ENCODE measurements around the gene PLPPR1.

The PLPPR1 gene

DNA sequence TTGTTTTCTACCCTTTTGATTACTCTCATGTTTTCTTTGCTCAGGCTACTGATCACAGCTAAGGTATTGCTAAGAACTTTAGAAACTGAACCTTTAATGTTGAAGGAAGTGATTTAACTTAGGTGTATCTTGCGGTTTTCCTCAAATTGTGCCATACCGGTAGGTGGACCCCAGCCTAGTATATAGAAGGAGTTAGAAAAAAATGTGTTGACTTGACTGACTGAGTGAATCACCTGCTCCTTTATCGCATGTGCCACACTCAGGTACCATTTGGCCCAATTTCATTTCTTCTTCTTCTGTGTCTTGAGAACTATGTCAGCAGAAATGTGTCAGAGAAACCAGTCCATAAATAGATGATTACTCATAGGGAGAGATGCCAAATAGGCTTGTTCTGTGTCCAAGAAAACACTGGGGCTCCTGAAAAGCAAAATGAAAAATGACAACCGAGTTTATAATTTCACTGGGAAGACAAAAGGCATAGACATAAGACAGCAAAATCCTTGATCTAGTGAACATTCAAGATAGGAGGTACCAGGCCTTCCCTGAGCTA is 19.4 kb downstream of the PLPPR1 start:
- DNase-seq (ENCODE audit: low read depth in 2 of 2, low spot score in 1 of 2), result no peak

DNA sequence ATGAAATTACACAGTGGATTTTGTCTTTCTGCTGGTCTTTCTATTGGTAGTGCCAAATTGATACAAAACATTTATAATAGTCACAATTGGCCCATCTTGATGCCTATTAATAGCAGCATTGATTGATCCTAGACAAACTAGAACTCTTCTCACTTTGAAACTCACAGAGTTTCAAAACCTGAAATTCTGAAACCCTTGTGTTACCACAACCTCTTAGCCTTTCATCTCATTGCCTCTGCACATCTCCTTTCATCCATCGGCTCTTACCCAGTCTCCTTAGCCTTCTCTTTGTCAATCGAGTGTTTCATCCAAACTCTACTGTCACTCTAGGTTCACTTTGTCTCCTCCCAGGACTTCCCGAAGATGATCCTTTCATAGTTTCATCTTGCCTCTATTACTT is 22.1 kb downstream of the PLPPR1 start:
- DNase-seq (ENCODE audit: low read depth in 2 of 2, low spot score in 1 of 2), result no peak

DNA sequence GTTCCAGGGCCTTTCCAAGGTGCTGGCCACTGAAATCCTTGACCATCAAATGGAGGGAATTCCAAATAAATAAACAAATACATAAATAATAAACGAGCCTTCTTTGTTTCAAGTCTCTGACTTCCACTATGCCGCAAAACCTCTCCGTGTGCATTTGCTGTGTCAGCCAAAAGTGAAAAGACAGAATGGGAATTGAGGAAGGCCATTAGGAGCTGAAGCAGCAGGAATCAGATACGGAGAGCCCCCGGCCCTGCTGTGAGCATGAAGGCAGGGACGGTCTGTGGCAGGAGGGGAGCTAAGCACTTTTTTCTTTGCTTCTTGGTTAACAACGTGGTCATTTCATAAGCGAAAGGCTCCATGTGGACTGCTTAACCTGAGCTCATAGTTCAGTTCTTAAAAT is 26.1 kb downstream of the PLPPR1 start:
- DNase-seq (ENCODE audit: low read depth in 2 of 2, low spot score in 1 of 2), result no peak

GRCh38 chr9:101055516-101055915 is 27.0 kb downstream of the PLPPR1 start:
- no peak for DNase-seq (ENCODE audit: low read depth in 2 of 2, low spot score in 1 of 2)

- no peak for DNase-seq (ENCODE audit: low read depth in 2 of 2, low spot score in 1 of 2)
Observed at GRCh38 chr9:101062686-101063085, 34.2 kb downstream of the PLPPR1 start.

GRCh38 chr9:101063192-101063591 is 34.7 kb downstream of the PLPPR1 start:
- no peak for DNase-seq (ENCODE audit: low read depth in 2 of 2, low spot score in 1 of 2)

DNA sequence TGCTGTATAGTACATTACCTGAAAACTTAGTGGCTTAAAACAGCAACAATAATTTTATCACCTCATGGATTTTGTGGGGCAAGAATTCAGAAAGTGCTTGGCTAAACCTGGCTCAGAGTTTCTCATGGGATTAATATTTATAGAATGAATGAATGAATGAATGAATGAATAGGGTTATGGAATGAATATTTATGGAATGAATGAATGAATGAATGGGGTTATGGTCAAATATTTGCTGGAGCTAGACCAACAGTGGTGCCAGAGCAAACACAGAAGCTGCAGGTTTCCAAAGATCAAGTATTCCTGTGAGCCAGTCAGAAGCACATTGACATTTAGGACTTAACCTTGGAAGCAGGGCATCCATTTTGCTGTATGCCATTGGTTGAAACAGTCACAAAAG is 35.7 kb downstream of the PLPPR1 start:
- no peak for DNase-seq (ENCODE audit: low read depth in 2 of 2, low spot score in 1 of 2)

- DNase-seq (ENCODE audit: low read depth in 2 of 2, low spot score in 1 of 2), result no peak
Observed at GRCh38 chr9:101065930-101066329, 37.4 kb downstream of the PLPPR1 start.

DNA sequence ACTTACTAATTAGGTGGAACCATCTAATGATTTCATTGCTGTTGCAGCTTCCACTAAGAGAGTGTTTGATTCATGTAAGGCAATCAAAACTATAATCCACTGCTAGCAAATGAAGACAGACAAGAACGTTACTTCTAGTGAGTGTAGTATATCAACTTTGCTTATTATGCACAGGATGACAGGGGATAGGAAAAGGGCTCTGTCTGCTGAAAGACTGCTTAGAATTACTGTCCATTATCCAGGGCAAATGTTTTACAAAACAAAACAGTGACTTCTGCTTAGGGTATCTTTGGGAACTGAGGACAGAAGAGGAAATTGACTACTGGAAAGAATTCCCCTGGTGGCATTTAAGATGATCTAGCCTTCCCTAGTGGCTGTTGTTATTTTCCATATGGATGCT is 40.2 kb downstream of the PLPPR1 start:
- no peak for DNase-seq (ENCODE audit: low read depth in 2 of 2, low spot score in 1 of 2)

GRCh38 chr9:101072259-101072658 is 43.7 kb downstream of the PLPPR1 start:
- DNase-seq (ENCODE audit: low read depth in 2 of 2, low spot score in 1 of 2), result no peak

- DNase-seq (ENCODE audit: low read depth in 2 of 2, low spot score in 1 of 2), result no peak
Observed at GRCh38 chr9:101073122-101073521, 44.6 kb downstream of the PLPPR1 start.

- DNase-seq (ENCODE audit: low read depth in 2 of 2, low spot score in 1 of 2), result no peak
Observed at GRCh38 chr9:101081641-101082040, 53.1 kb downstream of the PLPPR1 start.

DNA sequence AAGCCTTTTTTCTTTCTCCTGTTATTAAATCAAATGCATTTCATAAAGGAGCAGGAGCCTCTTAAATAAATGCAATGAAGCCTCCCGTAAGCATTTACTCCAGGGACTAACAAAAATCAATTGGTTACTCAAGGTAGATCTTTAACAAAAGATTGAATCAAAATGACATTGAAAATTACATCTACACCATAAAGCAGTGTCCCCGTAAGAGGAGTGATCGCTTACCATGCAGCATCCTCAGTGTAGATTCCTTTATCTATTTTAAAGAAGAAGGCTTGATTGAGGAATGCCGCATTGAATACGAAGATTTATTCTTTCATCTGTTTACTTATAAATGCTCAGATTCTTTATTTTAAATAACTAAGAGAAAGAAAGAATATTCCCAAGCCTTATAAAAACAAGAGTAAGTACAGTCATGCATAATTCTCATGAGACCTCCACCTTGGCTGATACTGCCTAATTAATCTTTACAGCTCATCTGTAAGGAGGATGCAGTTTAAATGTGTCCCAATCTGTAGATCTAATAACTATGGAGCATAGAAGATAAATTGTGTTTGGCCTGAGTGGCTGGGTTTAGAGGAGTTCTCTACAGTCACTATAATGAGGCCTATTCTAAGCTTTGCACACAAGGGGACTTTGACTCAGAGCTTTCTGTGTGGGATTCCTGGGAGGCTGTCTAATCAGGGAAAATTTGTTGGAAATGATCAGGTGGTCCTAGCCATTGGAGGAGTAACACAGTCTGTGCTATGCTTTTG is 55.1 kb downstream of the PLPPR1 start:
- DNase-seq (ENCODE audit: low read depth in 2 of 2, low spot score in 1 of 2), result no peak

- no peak for DNase-seq (ENCODE audit: low read depth in 2 of 2, low spot score in 1 of 2)
Observed at GRCh38 chr9:101087426-101087825, 58.9 kb downstream of the PLPPR1 start.

DNA sequence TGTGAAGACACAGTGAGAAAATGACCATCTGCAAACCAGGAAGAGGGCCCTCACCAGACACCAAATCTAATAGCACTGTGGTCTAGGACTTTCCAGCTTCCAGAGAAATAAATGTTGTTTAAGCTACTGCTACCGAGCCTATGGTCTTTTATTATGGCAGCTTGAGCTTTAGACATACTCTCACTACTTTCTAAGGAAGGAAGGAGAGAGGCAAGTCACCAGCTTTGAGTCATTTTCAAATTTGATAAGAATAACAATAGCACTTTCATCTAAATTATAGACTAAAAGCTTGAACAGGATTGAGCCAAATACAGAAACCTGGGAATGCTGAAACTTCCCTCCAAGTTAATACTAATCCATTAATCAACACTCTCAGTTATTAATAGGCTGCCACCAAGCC is 64.4 kb downstream of the PLPPR1 start:
- no peak for DNase-seq (ENCODE audit: low read depth in 2 of 2, low spot score in 1 of 2)

GRCh38 chr9:101093620-101094019 is 65.1 kb downstream of the PLPPR1 start:
- no peak for DNase-seq (ENCODE audit: low read depth in 2 of 2, low spot score in 1 of 2)

- no peak for DNase-seq (ENCODE audit: low read depth in 2 of 2, low spot score in 1 of 2)
Observed at GRCh38 chr9:101094686-101095085, 66.2 kb downstream of the PLPPR1 start.

DNA sequence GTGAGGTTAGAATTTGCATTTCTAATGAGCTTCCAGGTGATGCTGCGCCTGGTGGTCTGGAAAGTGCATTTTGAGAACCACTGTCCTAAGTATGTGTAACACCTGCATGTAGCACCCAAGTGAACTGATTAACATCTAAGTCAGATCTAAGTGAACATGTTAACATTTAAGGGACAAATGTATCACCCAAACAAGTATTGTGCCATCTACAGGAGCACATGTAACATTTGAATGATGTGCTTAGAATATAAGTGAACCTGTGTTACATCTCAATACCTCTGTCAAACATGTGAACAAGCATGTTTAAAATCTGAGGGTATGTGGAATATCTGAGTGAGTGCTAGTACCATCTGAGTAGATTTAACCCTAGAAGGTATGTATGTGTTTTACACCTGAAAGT is 68.7 kb downstream of the PLPPR1 start:
- DNase-seq (ENCODE audit: low read depth in 2 of 2, low spot score in 1 of 2), result no peak

DNA sequence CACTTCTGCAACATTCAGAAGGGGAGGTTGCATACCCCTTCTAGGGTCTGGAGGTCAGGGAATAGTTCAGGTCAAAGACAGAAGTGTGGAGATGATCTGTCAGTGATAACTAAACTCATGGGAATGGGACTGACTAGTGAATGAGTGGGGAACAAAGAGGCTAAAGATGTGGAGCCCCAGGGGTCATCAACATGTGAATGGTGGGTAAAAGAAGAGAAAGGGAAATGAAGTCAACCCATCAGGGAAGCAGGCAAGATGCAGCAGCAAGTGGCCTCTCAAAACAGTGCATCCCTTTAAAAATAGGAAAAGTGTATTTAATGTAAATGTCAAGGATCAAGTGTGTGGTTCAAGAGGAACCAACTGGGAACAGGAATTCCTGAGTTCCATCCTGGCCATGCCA is 69.9 kb downstream of the PLPPR1 start:
- DNase-seq (ENCODE audit: low read depth in 2 of 2, low spot score in 1 of 2), result no peak

DNA sequence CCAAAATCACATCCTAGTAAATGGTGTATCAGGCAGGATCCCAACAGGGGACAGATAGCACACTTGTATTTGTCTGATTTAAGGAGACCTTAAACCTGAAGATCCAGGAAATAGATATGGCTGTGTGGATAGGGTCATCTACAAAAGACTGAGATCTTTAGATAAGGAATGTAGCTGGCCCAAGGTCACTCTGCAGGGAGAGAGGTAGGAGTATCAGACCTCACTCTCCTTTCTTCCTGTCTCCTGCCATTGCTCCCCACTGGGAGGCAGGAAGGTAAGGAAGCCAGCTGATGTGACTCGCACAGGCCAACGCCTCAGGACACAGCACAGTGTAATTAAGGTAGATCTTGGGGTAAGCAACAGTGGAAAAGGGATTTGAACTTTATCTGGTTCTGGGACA is 85.8 kb downstream of the PLPPR1 start:
- DNase-seq (ENCODE audit: low read depth in 2 of 2, low spot score in 1 of 2), result no peak

- DNase-seq (ENCODE audit: low read depth in 2 of 2, low spot score in 1 of 2), result no peak
Observed at GRCh38 chr9:101115102-101115501, 86.6 kb downstream of the PLPPR1 start.

DNA sequence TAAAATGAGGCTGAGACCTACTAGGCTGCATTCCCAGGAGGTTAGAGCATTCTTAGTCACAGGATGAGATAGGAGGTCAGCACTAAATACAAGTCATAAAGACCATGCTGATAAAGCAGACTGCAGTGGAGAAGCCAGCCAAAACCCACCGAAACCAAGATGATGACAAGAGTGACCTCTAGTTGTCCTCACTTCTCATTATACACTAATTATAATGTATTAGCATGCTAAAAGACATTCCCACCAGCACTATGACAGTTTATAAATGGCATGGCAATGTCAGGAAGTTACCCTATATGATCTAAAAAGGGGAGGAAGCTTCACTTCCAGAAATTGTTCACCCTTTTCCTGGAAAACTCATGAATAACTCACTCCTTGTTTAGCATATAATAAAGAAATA is 88.6 kb downstream of the PLPPR1 start:
- DNase-seq (ENCODE audit: low read depth in 2 of 2, low spot score in 1 of 2), result no peak

GRCh38 chr9:101119206-101119819 is 90.8 kb downstream of the PLPPR1 start:
- no peak for DNase-seq (ENCODE audit: low read depth in 2 of 2, low spot score in 1 of 2)

Measured in stimulated activated CD8-positive, alpha-beta memory T cell treated with anti-CD3 and anti-CD28 coated beads, Interleukin-4, amount 100 ng/mL, for 1 hour (primary cell).